HG02840 (cell line): ENCODE data around the gene RXRA.

Experiments used
- ATAC-seq: cut with Tn5 transposase; IDR thresholded peaks from one replicate; pipeline ENCODE4 v1.9.1; 2021; ENCODE audit warnings: mild to moderate bottlenecking, moderate library complexity, moderate number of reproducible peaks; ENCODE audit not compliant: unreplicated experiment, low FRiP score

Gene RXRA

DNA sequence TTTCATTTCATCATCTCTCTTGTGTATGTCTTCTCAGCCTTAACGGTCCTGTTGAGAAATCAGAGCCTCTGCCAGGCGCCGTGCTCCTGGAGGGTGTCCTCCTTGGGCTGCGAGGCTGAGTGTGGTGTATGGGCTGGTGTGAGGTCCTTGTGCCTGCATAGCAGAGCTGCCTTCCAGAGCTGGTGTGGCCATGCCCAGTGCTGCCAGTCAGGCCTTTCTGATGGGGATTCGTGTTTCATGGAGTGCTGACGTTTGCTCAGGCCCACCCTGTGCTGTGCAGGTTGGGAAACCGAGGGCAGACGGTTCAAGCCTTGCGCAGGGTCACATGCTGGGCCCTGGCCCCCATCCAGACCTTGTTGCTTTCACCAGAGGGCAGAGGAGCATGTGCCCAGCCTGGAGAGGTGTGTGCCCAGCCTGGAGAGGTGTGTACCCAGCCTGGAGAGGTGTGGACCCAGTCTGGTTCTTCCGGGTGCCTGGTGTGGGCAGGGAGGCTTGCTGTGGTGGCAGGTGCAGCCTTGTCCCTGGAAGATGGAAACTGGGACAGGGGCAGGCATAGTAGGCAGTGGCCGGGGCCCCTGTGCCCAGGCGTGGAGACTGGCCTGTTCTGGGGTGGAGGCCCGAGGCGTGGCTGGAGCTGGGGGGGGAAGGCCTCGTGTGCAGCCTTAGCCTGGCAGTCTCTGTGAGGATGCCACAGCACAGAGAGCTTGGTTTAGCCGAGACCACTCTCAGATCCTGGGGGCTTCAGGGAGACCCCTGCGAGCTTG, 84.0 kb downstream of the RXRA start:
- ATAC-seq: no peak

DNA sequence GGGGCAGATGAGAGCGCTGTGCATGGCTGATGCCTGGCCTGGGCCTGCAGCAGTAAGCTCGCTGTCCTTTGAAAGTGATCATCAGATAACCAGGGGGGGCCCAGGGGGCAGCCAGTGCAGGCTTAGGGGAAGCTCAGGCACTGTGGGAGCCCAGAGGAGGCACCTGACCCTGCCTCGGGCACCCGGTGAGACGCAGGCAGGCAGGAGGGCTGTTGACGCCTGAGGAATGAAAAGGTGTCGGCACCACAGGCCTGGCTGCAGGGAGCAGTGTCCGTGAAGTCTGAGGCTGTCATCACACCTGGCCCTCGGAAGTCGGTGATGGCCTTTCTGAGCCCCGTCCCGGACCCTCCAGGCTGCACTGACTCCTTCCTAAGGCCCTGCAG, 84.6 kb downstream of the RXRA start:
- no peak for ATAC-seq

DNA sequence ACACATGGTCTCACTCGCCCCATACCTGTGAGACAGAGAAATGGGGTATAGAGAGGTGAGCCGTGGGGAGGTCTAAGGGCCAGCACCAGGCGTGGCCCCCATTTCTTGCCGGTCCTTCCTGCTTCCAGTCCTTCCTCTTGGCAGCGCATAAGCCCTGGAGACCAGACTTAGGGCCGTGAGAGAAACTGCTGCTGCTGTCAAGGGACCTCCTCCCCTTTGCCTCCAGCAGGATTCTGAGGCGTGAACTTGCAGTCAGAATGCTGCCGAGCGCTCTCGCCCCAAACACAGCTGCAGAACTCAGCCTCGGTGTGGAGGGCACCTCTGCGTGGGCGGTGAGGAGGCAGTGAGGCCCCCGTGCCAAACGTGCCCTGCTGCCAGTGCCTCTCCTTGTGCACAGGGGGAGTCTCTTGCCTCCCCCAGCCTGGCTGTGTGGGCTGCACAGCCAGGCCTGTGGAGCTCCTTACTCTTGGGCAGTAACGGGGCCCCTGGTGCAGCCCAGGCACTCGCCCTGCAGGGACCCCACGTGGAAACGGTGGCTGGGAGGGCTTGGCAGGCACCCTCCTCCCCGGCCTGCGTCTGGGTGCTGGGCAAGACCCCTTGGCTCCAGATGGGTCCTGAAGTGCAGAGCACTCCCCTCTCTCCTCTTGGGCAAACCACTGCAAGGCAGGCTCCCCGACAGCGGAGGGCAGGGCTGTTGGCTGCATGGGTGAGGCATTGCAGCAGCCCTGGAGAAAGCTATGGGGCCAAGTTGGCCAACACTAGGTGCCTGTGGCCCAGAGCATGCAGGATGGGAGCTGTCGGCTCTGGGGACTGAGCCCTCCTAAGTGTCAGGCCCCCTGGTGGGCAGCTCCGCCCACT, 85.4 kb downstream of the RXRA start:
- no peak for ATAC-seq

DNA sequence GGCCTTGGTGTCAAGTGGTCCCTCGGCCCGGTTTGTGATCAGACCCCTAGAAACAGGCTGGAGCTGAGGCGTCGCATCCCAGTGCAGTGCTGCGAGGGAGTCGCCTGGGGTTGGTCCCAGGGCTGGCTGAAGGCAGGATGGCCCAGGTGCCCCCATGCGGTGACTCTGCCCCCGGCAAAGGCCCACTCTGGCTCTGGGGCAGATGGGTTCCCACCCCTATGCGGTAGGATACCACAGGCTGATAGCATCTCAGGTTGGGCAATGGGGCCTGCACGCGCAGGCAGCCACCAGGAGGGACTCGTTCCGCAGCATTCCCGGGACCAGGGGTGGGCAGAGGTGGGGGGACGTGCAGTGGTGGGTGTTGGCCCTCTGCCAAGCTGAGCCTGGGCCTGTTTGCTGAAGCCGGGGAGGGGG, 86.0 kb downstream of the RXRA start:
- no peak for ATAC-seq

DNA sequence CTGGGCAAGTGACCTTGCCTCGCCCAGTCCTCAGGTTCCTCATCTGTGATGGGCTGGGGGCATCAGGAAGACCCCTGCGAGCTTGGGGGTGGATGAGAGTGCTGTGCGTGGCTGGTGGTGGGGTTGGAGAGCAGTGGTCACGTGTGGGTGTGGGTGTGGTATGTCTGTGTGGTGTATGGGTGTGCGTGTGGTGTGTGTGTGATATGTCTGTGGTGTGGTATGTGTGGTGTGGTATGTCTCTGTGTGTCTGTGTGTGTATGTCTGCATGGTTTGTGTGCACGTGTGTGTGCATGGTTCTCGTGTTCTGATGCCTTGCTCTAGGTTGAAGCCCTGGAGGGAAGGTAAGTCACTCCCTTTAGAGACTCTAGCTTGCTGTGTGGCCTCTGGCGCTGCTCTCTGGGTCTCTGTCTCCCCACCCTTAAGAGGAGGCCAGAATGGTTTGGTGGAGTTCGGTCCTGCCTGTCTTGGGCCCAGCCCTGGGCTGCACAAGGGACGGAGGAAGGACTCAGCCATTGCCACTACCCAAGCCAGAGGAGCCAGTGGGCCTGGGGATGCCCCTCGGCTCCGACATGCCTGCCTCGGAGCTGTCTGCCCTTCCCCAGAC, 87.0 kb downstream of the RXRA start:
- no peak for ATAC-seq

DNA sequence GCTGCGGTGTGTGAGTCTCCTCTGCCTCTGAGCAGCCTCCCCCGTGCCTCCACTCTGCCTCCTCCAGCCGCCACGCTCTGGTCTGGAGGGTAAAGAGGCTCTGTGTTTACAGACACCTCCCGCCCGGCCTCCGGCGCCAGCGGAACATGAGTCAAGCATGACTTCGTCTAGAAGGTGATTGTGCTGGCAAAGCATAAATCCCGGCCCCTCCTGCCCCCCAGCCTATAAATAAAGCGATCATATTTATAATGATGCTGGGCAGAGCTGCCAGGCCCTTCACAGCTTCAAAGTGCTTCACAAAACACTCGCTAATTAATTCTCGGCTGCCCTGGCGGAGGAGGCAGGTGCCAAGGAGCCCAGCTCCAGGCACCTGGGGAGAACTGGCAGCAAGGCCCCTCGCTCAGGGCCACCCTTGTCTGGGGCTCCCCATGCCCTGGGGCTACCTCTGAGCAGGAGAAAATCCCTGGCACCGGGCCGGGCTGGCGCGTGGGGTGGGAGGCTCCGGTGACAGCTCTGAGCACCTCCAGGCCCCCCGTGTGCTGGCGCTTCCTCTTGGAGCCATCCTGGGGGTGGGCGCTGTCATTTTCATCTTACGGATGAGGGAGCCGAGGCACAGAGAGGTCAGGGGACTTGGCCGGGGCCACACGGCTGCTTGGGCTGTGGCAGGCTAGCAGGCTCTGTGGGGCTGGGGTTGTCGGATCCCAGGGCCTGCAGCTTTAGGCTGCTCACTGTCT, 87.8 kb downstream of the RXRA start:
- no peak for ATAC-seq

DNA sequence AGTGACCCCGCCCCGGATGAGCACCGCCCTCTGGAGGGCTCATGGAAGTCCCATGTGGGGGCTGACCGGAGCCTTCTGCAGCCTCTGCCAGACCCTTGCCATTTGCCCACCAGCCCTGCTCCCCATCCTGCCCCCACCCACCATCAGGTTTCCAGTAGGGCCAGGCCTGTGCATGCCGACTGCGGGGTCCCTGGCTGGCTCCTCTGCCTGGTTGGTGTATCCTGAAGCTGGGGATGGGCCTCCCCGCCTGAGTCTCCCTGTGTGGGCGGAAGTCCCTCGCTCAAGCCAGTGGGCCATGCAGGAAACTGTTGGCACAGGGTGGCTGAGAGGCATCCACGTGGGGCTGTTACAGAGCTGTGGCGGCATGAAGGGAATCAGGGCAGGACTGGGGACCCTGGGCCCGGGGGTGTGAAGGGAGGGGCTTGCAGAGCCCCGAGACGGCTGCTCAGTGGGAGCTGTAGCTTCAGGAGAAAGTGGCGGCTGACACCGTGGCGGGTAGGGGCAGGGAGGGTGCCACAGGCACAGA, 88.7 kb downstream of the RXRA start:
- ATAC-seq: no peak

DNA sequence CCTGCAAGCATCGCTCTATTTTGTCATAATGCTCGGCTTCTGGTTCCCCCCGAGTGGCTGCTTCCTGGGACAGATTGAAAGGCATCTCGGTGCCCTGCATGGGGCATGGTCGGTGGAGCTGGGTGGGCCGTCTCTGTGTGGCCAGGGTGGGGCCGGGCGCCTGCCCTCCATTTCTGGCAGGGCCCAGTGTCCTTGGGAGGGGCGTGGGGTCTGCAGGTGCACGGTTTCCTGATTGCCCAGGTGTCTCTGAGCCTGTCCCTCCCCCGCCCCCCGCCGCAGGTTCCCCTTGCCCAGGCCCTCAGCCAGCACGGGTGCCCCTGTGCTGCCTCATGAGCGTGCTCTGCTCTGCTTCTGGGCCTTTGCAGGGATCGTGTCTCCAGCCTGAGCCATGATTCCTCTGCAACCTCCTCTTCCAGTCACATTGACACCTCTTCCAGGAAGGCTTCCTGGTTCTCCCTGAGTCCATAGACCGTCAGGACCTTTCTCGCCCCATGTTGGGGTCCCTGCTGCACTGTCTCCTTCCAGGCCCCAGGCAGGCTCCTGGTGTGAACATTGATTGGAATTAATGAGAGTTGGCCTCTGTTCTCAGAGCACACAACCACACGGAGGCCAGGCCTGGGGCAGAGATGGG, 90.2 kb downstream of the RXRA start:
- ATAC-seq: no peak

DNA sequence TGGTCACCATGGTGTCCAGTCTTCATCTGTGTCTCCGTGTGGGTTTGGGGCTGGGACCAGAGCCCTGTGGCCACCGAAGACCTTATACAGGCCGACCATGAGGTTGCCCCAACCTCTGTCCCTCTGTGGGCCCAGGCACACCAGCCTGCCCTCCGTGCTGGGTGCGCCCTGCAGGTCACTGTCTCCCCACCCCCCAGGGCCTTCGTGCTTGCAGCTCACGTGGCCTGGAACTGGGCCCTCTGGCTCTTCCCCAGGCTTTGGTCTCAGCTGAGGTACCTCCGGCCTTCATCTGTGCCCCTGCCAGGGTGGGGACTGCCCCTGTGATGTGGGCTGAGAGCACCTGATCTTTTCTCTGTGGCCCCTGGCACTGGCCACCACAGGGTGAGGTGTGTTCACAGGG, 92.1 kb downstream of the RXRA start:
- ATAC-seq: no peak

DNA sequence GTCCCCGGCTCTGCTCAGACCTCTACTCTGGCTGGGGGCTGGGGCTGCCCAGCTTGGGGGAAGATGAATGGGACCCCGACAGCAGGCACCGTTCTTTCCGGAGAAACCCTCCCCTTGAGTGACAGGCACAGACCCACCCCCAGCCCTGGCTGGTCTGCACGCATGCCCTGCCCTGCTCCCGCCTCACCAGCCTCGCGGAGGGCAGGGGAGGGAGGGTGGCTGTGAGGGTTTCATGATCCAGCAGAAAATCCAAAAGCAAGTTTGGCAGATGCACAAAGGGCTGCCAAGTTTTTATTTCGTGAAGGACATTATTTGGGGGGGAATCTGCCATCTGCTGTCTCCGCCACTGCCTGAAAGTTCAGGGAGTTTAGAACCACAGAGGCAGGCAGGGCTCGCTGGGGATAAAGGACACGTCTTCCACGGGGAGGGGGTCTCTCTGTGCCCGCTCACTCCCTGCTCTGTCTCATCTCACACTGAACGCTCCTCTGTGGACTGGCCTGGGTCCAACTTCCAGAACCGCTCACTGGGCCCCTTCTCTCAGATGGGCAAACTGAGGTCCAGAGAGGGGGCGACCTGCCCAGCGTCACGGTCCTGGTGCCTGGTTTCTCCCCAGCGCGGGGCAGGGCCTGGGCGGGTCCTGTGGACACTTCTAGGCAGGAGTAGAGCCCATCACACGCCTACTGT, 92.9 kb downstream of the RXRA start:
- no peak for ATAC-seq

DNA sequence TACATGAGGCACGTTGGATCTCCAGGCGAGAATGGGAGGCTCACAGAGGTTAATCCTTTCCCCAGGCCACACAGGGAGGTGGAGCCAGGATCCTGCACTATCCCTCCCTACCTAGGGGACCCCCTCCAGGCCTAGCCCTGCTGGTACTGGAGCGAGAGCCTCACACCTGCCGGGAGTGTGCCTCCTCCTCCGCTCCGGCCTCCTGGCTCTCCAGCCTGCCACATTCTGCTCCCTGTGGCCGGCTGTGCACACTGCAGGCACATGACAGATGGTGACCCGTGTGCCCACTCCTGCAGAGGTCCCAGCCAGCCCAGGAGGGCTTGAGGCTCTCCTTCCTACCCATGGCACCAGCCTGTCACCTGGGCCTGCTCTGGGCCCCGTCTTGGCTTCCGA, 93.4 kb downstream of the RXRA start:
- no peak for ATAC-seq

DNA sequence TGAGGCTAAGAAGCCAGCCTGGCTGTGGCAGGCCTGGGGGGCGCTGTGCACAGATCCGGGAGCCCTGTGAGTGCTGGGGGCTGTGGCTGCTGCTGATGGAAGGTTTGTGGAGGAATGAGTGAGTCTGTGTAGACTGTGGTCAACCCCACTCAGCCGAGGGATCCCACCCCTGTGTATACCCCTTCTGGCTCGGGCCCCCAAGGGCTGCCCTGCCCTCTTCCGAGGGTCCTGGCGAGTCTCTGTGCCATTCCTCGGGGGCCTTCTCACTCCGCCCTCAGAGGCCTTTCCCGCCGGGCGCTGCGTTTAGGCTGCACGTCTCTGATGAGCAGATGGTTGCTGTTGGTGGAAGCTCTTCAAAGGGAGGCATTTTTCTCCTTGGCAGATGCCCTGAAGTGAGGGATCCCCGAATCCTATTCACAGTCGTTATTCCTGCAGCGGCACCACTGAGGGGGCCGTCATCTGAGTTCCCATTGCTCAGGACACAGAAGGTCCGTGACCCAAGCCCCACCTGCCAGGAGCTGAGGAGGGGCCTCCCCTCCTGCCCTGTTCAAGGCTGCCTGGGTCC, 94.1 kb downstream of the RXRA start:
- no peak for ATAC-seq

DNA sequence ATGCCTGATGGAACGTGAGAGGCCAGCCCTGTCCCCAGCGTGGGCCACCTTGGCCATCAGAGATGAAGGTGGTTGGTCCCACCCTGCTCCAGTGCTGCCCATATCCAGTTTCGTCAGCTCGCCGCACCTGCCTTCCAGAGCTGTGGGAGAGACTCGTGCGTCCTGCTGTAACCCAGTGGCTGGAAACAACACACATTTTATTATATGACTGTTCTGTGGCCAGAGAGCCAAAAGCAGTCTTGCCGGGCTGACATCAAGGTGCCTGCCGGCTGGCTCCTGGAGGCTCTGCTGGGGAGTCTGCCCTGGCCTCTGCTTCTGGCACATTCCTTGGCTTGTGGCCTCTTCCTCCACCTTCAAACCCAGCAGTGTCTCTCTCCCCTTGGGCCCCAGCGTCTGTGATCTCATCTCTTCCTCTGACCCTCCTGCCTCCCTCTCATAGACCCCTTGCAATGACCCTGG, 94.7 kb downstream of the RXRA start:
- ATAC-seq: no peak

DNA sequence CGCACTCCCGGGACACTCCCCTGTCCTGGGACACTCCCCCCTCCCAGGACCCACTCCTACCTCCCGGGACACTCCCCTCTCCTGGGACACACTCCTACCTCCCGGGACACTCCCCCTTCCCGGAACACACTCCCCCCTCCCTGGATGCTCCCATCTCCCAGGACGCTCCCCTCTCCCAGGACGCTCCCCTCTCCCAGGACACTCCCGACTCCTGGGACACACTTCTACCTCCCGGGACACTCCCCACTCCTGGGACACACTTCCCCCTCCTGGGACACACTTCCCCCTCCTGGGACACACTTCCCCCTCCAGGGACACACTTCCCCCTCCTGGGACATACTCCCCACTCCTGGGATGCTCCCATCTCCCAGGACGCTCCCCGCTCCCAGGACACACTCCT, 95.6 kb downstream of the RXRA start:
- no peak for ATAC-seq

DNA sequence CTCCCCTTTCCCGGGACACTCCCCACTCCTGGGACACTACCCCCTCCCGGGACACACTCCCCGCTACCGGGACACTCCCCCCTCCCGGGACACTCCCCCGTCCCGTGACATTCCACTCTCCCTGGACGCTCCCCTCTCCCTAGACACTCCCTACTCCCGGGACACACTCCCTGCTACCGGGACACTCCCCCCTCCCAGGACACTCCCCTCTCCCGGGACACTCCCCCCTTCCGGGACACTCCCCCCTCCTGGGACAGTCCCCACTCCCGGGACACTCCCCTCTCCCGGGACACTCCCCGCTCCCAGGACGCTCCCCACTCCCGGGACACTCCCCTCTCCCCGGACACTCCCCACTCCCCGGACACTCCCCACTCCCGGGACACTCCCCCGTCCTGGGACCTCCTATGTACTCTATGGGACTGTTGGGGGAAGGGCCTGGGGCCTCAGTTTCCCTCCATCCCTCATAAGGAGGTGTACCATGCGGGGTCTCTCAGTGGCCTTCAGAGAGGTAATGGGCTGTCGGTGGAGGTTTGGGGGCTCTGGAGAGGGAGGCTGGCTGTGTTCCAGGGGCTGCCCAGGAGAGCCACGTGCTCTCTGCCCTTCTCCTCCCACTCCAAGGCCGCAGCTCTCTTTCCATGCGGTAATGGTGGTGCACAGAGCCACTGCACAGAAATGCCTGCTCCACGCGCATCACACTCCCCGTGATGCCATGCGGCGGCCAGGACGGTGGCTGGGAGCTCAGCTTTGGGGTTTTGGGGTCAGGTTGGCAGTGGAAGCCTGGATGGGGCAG, 96.2 kb downstream of the RXRA start:
- no peak for ATAC-seq

DNA sequence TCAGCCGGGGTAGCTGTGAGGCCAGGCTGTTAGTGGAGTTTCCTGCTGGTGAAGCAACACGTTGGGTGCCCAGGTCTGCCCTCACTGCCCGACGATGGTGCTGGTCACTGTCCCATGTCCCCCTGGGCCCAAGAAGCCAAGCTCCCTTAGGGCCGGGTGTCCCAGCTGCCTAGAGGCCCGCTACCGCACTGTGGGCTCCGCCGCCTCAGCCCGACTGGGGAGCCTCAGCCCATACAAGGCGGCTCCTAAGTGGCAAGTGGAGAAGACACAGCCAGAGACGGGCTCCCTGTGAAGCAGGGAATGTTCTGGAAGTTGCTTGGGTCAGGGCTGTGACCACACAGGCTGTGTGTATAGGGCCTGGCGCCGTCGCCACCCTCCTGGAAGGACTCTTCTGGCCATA, 96.9 kb downstream of the RXRA start:
- ATAC-seq: no peak

DNA sequence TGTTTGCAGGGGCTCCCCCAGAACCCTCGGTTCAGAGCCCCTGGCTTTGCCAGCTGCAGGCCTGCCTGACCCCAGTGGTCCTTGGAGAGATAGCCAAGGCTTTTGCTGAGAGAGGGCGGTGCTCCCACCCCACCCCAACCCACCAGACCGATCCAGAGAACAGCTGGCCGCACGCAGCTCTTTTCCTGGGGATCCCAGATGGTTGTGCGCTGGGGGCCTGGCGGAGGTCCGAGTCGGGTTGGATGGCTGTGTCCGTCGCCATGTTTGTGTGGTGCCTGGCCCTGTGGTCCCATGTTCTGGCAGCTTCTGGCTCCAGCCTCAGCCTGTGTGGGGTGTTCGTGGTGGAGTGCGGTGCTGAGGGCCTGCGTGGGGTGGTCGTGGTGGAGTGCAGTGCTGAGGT, 97.5 kb downstream of the RXRA start:
- no peak for ATAC-seq

DNA sequence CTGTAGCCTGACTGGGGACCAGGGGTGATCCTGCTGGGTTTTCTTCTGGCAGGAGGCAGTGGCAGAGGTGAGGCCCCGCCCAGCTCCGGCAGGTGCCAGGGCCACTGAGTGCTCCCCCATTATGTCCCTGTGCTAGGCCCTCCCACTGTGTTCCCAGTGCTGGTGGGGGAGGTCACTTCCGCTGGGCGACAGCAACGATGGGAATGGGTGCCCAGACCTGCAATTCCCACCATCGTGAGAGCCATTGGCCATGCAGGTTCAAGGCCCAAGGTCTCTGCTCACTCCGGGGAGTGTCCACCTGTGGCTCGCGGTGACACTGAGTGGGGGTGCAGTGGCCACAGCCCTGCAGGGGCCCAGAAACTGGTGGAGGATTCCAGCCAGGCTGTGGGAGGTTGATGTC, 98.6 kb downstream of the RXRA start:
- ATAC-seq: no peak
